Measurements from ENCODE around the gene SCYGR4. TPM values are rescaled to one million over a fixed set of nuclear protein-coding genes. Genes with fewer than 3 reads are reported as not detected.

SCYGR4 gene
- total RNA-seq, 4 donors from 2014 or later = not detected

DNA sequence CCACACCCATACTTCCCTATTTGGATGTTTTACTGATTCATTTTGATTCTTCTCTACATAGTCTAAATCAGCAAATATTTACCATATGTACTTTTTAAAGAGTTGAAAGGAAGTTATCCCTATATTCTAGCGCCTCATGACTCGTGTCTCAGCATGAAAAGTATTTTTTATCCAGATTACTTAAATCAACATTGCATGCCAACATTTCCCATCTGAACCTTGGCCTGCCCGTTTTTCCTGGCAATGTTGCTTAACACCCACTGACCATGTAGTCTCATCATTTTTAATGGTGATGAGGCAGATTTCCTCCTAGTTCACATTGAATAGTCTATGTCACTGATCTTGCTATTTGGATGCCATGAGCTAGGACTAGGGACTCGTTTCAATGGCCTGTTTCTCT lies 36.1 kb downstream of the SCYGR4 start:
- intact Hi-C loops (cut with DNase I) = no loop called here
- no peaks in the 10 kb centered on the region for H3K36me3 ChIP-seq
- peaks cover 0 to 6% (median 0%) of the 10 kb centered on the region in 3 donors for H3K4me1 ChIP-seq
- 30 to 34% methylated on average over 4 of the region's 4 CpGs for WGBS, 2 donors
- H3K9me3 ChIP-seq = no peaks in the 10 kb centered on the region
- DNase-seq = no peak
- H3K4me3 ChIP-seq = no peak overlapping the region
- no peak for TF ChIP-seq POLR2A (IDR thresholded peaks at IDR 0.05)
- TF ChIP-seq, protein P1, sequence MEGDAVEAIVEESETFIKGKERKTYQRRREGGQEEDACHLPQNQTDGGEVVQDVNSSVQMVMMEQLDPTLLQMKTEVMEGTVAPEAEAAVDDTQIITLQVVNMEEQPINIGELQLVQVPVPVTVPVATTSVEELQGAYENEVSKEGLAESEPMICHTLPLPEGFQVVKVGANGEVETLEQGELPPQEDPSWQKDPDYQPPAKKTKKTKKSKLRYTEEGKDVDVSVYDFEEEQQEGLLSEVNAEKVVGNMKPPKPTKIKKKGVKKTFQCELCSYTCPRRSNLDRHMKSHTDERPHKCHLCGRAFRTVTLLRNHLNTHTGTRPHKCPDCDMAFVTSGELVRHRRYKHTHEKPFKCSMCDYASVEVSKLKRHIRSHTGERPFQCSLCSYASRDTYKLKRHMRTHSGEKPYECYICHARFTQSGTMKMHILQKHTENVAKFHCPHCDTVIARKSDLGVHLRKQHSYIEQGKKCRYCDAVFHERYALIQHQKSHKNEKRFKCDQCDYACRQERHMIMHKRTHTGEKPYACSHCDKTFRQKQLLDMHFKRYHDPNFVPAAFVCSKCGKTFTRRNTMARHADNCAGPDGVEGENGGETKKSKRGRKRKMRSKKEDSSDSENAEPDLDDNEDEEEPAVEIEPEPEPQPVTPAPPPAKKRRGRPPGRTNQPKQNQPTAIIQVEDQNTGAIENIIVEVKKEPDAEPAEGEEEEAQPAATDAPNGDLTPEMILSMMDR (IDR thresholded peaks at IDR 0.05) = no peak
- no peaks in the 10 kb centered on the region for H3K27me3 ChIP-seq
- no peak overlapping the region for H3K27ac ChIP-seq

DNA sequence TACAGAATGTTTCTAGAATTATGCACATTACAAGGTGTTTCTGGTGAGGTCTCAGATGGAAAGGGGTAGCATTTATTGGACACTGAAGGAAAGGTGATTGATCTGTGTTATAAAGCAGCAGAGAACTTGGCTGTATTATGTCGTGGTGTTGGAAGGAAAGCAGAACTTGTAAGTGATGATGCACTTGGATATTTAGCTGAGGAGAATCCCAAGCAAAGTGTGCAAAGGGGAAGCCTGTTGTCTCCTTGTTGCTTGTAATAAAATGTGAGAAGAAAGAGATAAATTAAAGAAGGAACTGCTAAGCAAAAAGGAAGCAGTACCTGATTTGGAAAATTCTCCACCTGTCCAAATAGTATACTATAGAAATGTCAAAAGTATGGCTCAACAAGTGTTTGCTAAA lies 37.1 kb downstream of the SCYGR4 start:
- Histone ChIP-seq H3K27me3 (no peaks in the 10 kb centered on the region), H3K9me3 (no peaks in the 10 kb centered on the region), H3K4me3 (no peak overlapping the region), H3K27ac (no peak overlapping the region), H3K36me3 (no peaks in the 10 kb centered on the region), H3K4me1 (peaks cover 0 to 6% (median 0%) of the 10 kb centered on the region in 3 donors)
- TF ChIP-seq POLR2A (IDR thresholded peaks at IDR 0.05) = no peak
- TF ChIP-seq, protein P1 (IDR thresholded peaks at IDR 0.05) = no peak
- intact Hi-C loops (cut with DNase I) = no loop called here
- 47 to 69% methylated on average over 1 of the region's 1 CpG for WGBS, 2 donors
- DNase-seq = no peak

DNA sequence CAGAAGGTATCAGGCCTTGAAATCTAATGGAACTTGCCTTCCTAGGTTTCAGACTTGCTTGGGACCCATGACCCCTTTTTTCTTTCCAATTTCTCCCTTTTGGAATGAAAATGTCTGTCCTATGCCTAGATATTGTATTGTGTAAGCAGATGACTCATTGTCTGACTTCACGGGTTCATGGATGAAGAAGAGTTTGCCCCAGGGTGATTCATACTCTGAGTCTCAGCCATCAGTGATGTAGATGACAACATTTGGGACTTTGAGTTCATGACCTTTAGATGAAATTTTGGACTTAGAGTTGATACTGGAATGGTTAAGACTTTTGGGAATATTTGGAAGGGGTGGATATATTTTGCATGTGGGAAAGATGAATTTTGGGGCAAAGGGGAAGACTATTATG lies 38.2 kb downstream of the SCYGR4 start:
- Histone ChIP-seq H3K27me3 (no peaks in the 10 kb centered on the region), H3K4me1 (peaks cover 0 to 6% (median 0%) of the 10 kb centered on the region in 3 donors), H3K9me3 (no peaks in the 10 kb centered on the region), H3K27ac (no peak overlapping the region), H3K36me3 (no peaks in the 10 kb centered on the region), H3K4me3 (no peak overlapping the region)
- no peak for DNase-seq
- WGBS, 2 donors = 5 to 25% methylated on average over 1 of the region's 1 CpG
- TF ChIP-seq, protein P1 (IDR thresholded peaks at IDR 0.05) = no peak
- no peak for TF ChIP-seq POLR2A (IDR thresholded peaks at IDR 0.05)
- intact Hi-C loops (cut with DNase I) = loop anchor here (5.0 kb wide), 1 partner anchor 112 kb away; no protein-coding TSS in a partner anchor

DNA sequence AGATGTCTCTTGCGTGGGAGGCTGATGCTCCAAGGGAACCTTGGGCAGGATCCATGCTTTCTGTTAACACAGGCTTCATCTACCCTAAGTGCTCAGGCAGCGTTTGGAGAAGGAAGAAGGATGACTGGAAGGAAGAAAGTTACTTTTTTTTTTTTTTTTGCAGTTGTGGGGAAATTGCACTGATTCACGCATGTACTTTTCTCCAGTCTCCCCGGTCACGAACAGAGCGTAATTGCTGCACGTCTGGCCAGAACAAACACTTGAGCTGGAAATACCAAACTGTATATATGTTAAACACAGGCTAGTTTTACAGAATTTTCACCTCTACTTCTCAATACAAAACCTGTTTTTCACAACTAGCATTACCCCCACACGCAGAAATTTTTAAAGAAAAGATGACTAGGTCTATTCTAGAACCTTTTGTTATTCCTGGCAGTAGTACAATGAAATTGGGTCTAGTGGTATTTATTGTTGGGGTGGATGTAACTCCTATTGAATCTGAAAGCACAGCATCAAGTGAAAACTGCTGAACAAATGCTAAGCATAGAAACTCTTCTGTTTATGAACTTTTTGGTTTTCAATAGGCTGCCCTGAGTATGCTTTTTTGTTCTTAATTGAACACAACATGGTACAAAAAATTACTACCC lies 40.0 kb downstream of the SCYGR4 start:
- no peak overlapping the region for H3K27ac ChIP-seq
- no peaks in the 10 kb centered on the region for H3K36me3 ChIP-seq
- TF ChIP-seq, protein P1 (IDR thresholded peaks at IDR 0.05) = no peak
- no peak for TF ChIP-seq POLR2A (IDR thresholded peaks at IDR 0.05)
- intact Hi-C loops (cut with DNase I) = loop anchor here (5.0 kb wide), 1 partner anchor 110 kb away; no protein-coding TSS in a partner anchor
- no peaks in the 10 kb centered on the region for H3K9me3 ChIP-seq
- H3K27me3 ChIP-seq = no peaks in the 10 kb centered on the region
- 66 to 81% methylated on average over 8 of the region's 8 CpGs for WGBS, 2 donors
- no peak overlapping the region for H3K4me3 ChIP-seq
- DNase-seq = no peak
- H3K4me1 ChIP-seq = peaks cover 0 to 6% (median 0%) of the 10 kb centered on the region in 3 donors

DNA sequence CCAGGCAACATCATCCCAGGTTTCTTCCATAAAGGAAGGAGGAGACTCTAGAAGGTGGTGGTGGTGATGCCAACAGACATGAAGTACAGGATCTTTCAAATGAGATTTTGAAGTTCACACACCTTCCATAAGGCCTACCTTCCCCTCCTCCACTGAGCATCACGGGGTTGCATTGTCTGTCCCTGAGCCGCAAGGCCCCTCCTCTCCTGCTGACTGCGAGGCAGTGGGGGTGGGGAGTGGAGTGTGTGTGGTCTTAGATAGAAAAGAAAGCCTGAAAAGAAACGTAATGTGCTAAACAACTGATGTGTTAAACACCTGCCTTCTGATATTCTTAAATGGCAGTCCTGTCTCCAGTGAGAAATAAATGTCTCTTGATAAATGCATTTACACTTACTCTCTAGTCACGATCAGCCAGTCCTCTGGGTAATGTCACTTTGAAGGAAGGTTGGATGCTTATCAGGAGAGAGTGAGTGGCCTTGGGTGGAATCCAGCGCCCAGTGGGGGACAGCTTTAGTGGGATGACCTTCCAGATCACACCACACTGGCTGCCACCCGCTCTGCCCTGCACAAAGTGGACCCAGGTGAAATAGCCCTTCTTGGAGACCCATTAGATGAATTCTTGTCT lies 43.8 kb downstream of the SCYGR4 start:
- H3K9me3 ChIP-seq = no peaks in the 10 kb centered on the region
- no peak overlapping the region for H3K27ac ChIP-seq
- H3K4me1 ChIP-seq = no peaks in the 10 kb centered on the region
- intact Hi-C loops (cut with DNase I) = loop anchor here (10.0 kb wide), 1 partner anchor 204 kb away; no protein-coding TSS in a partner anchor
- TF ChIP-seq, protein P1 (IDR thresholded peaks at IDR 0.05) = no peak
- no peak for TF ChIP-seq POLR2A (IDR thresholded peaks at IDR 0.05)
- 51 to 60% methylated on average over 5 to 6 of the region's 7 CpGs for WGBS, 2 donors
- H3K4me3 ChIP-seq = no peak overlapping the region
- no peak for DNase-seq
- no peaks in the 10 kb centered on the region for H3K36me3 ChIP-seq
- no peaks in the 10 kb centered on the region for H3K27me3 ChIP-seq

All from esophagus squamous epithelium (tissue), 5 donors.